GM18867 (cell line): ENCODE results near the gene RAB40B.
"Not testable (repeated sequence)": the region's sequence is repeated elsewhere in the genome, so short reads cannot be mapped to it uniquely, and the experiment has no call there.

ENCODE experiments used
- ATAC-seq: cut with Tn5 transposase; IDR thresholded peaks from one replicate; pipeline ENCODE4 v1.9.1; 2021; ENCODE audit warnings: mild to moderate bottlenecking, moderate library complexity; ENCODE audit not compliant: unreplicated experiment

The RAB40B gene

GRCh38 chr17:82698065-82698973 lies at the start of gene RAB40B:
Gene RAB40B (minus strand): TSS chr17:82698698. CDS start chr17:82698596, 102 bp downstream.
- ATAC-seq = peak; percentile 95

GRCh38 chr17:82745524-82745923 lies 47.0 kb upstream of the RAB40B start:
- no peak for ATAC-seq

GRCh38 chr17:82744736-82745135 lies 46.2 kb upstream of the RAB40B start:
- ATAC-seq = not testable (repeated sequence)

- no peak for ATAC-seq
Observed at GRCh38 chr17:82743344-82744219, 45.1 kb upstream of the RAB40B start.

- ATAC-seq = no peak
Observed at GRCh38 chr17:82740906-82741759, 42.6 kb upstream of the RAB40B start.

- ATAC-seq = no peak
Observed at GRCh38 chr17:82737967-82738877, 39.7 kb upstream of the RAB40B start.

- ATAC-seq = no peak
Observed at GRCh38 chr17:82736511-82737185, 38.1 kb upstream of the RAB40B start.

- no peak for ATAC-seq
Observed at GRCh38 chr17:82734987-82735866, 36.7 kb upstream of the RAB40B start, which contains the start of gene FN3K. Gene FN3K (plus strand): TSS chr17:82735615. CDS start chr17:82735637, 22 bp downstream.

GRCh38 chr17:82732118-82732743 lies 33.7 kb upstream of the RAB40B start:
- ATAC-seq = no peak

GRCh38 chr17:82729479-82730260 lies 31.2 kb upstream of the RAB40B start:
- ATAC-seq = no peak

GRCh38 chr17:82726427-82726826 lies 27.9 kb upstream of the RAB40B start:
- ATAC-seq = no peak

- no peak for ATAC-seq
Observed at GRCh38 chr17:82723169-82723807, 24.8 kb upstream of the RAB40B start.

GRCh38 chr17:82722341-82723013 lies 24.0 kb upstream of the RAB40B start:
- ATAC-seq = no peak

GRCh38 chr17:82720204-82720603 lies 21.7 kb upstream of the RAB40B start:
- no peak for ATAC-seq

- no peak for ATAC-seq
Observed at GRCh38 chr17:82718986-82719685, 20.6 kb upstream of the RAB40B start.
